ENCODE results near the gene RNF26.
A peak's percentile ranks its signal among the peaks of the same experiment; 100 is the strongest.

The RNF26 gene

GRCh38 chr11:119334174-119334930 is at the start of gene RNF26:
Gene RNF26, plus strand, starts transcription at chr11:119334527. Its CDS starts 596 bp downstream, at chr11:119335123.
- peak; percentile 100 for DNase-seq (ENCODE audit: low spot score)

GRCh38 chr11:119285431-119285830 is 48.9 kb upstream of the RNF26 start:
- no peak for DNase-seq (ENCODE audit: low spot score)

GRCh38 chr11:119288219-119288618 is 46.1 kb upstream of the RNF26 start:
- no peak for DNase-seq (ENCODE audit: low spot score)

- DNase-seq (ENCODE audit: low spot score) = no peak
Observed at GRCh38 chr11:119290894-119291497, 43.3 kb upstream of the RNF26 start.

GRCh38 chr11:119293461-119293860 is 40.9 kb upstream of the RNF26 start:
- no peak for DNase-seq (ENCODE audit: low spot score)

- DNase-seq (ENCODE audit: low spot score) = no peak
Observed at GRCh38 chr11:119295178-119295577, 39.1 kb upstream of the RNF26 start.

- DNase-seq (ENCODE audit: low spot score) = no peak
Observed at GRCh38 chr11:119297938-119298337, 36.4 kb upstream of the RNF26 start.

GRCh38 chr11:119298726-119299125 is 35.6 kb upstream of the RNF26 start:
- no peak for DNase-seq (ENCODE audit: low spot score)

GRCh38 chr11:119299416-119299815 is 34.9 kb upstream of the RNF26 start:
- DNase-seq (ENCODE audit: low spot score) = no peak

GRCh38 chr11:119300198-119300964 is 33.9 kb upstream of the RNF26 start:
- DNase-seq (ENCODE audit: low spot score) = no peak

GRCh38 chr11:119303227-119303718 is 31.1 kb upstream of the RNF26 start:
- no peak for DNase-seq (ENCODE audit: low spot score)

GRCh38 chr11:119305556-119306372 is 28.6 kb upstream of the RNF26 start:
- no peak for DNase-seq (ENCODE audit: low spot score)

GRCh38 chr11:119306373-119306890 is 27.9 kb upstream of the RNF26 start:
- no peak for DNase-seq (ENCODE audit: low spot score)

GRCh38 chr11:119307219-119307618 is 27.1 kb upstream of the RNF26 start:
- no peak for DNase-seq (ENCODE audit: low spot score)

- no peak for DNase-seq (ENCODE audit: low spot score)
Observed at GRCh38 chr11:119307974-119308373, 26.4 kb upstream of the RNF26 start.

- no peak for DNase-seq (ENCODE audit: low spot score)
Observed at GRCh38 chr11:119309411-119309810, 24.9 kb upstream of the RNF26 start.

- no peak for DNase-seq (ENCODE audit: low spot score)
Observed at GRCh38 chr11:119309953-119310681, 24.2 kb upstream of the RNF26 start.

GRCh38 chr11:119310682-119311052 is 23.7 kb upstream of the RNF26 start:
- no peak for DNase-seq (ENCODE audit: low spot score)

GRCh38 chr11:119314726-119315125 is 19.6 kb upstream of the RNF26 start:
- no peak for DNase-seq (ENCODE audit: low spot score)

- peak; percentile 53 for DNase-seq (ENCODE audit: low spot score)
Observed at GRCh38 chr11:119315131-119316015, 19.0 kb upstream of the RNF26 start.

Data from COLO829 (cell line).